Astrocyte (in vitro differentiated cells and primary cell): ENCODE measurements around the gene DYSF. TPM values are rescaled to one million over a fixed set of nuclear protein-coding genes. Genes with fewer than 3 reads are reported as not detected.
A peak's percentile ranks its signal among the peaks of the same experiment; 100 is the strongest.

Source experiments
- DNase-seq: peaks from one replicate; pipeline ENCODE4 v3.0.0-alpha.2; 2010; ENCODE audit warnings: low read depth
- FAIRE-seq: peaks from 2 replicates; lab custom pipeline; 2011; peaks lifted over from hg19 to GRCh38; lab: Jason Lieb, UNC
- H2AFZ ChIP-seq: 2 replicates; pipeline ENCODE4 v1.6.0; 2012; ENCODE audit warnings: low read depth, low read length, inconsistent platforms
- H3K27ac ChIP-seq: 2 replicates; pipeline ENCODE4 v1.5.1; 2011; ENCODE audit warnings: low read depth, low read length, inconsistent platforms
- H3K27me3 ChIP-seq: 2 replicates; pipeline ENCODE4 v1.6.0; 2011; ENCODE audit warnings: low read length, inconsistent platforms; ENCODE audit not compliant: insufficient read depth
- H3K36me3 ChIP-seq: 2 replicates; pipeline ENCODE4 v1.5.1; 2011; ENCODE audit warnings: low read length, inconsistent platforms; ENCODE audit not compliant: insufficient read depth
- H3K4me1 ChIP-seq: 2 replicates; pipeline ENCODE4 v1.5.1; 2011; ENCODE audit warnings: low read length, inconsistent platforms; ENCODE audit not compliant: insufficient read depth
- H3K4me2 ChIP-seq: 2 replicates; pipeline ENCODE4 v1.6.0; 2012; ENCODE audit warnings: low read length, inconsistent platforms
- H3K4me3 ChIP-seq: 2 replicates; pipeline ENCODE4 v1.5.1; 2011; ENCODE audit warnings: low read depth, mild to moderate bottlenecking, low read length, inconsistent platforms; ENCODE audit not compliant: insufficient read depth
- H3K79me2 ChIP-seq: 2 replicates; pipeline ENCODE4 v1.6.0; 2012; ENCODE audit warnings: mild to moderate bottlenecking, low read length, inconsistent platforms; ENCODE audit not compliant: insufficient read depth
- H3K9ac ChIP-seq: 2 replicates; pipeline ENCODE4 v1.6.0; 2012; ENCODE audit warnings: mild to moderate bottlenecking, low read length, inconsistent platforms
- H3K9me3 ChIP-seq: 2 replicates; pipeline ENCODE4 v1.5.1; 2012; ENCODE audit warnings: low read depth, mild to moderate bottlenecking, low read length, inconsistent platforms; ENCODE audit not compliant: insufficient read depth
- H4K20me1 ChIP-seq: 2 replicates; pipeline ENCODE4 v1.6.0; 2012; ENCODE audit warnings: low read length, inconsistent platforms; ENCODE audit not compliant: insufficient read depth
- H3K27ac Mint-ChIP-seq: one replicate; pipeline ENCODE4 v1.8.0; 2021; ENCODE audit warnings: mild to moderate bottlenecking, mixed read lengths; ENCODE audit not compliant: unreplicated experiment
- H3K27me3 Mint-ChIP-seq: one replicate; pipeline ENCODE4 v1.8.0; 2021; ENCODE audit warnings: low read depth, mixed read lengths; ENCODE audit not compliant: unreplicated experiment
- H3K36me3 Mint-ChIP-seq: one replicate; pipeline ENCODE4 v1.8.0; 2021; ENCODE audit warnings: low read depth, mixed read lengths; ENCODE audit not compliant: unreplicated experiment
- H3K4me1 Mint-ChIP-seq: one replicate; pipeline ENCODE4 v1.8.0; 2021; ENCODE audit warnings: low read depth, mixed read lengths; ENCODE audit not compliant: unreplicated experiment
- H3K4me3 Mint-ChIP-seq: one replicate; pipeline ENCODE4 v1.8.0; 2021; ENCODE audit warnings: mild to moderate bottlenecking, moderate library complexity, mixed read lengths; ENCODE audit not compliant: unreplicated experiment
- H3K9me3 Mint-ChIP-seq: one replicate; pipeline ENCODE4 v1.8.0; 2021; ENCODE audit warnings: mild to moderate bottlenecking, mixed read lengths; ENCODE audit not compliant: unreplicated experiment
- EZH2 ChIP-seq: IDR thresholded peaks from 2 replicates; pipeline ENCODE4 v1.6.1; 2012; ENCODE audit warnings: mild to moderate bottlenecking, low read length, inconsistent platforms; ENCODE audit not compliant: insufficient read depth
- total RNA-seq: library from RNA; stranded (reverse); gene quantifications from 2 replicates; pipeline ENCODE4 v1.2.1, GENCODE V29; 2021
- TF ChIP-seq, protein P1 (sequence below): IDR thresholded peaks from 2 replicates; pipeline ENCODE4 v1.5.1; 2011; ENCODE audit warnings: low read depth, mild to moderate bottlenecking, inconsistent platforms, low read length, moderate library complexity; ENCODE audit not compliant: insufficient read depth

DYSF gene
- total RNA-seq, 1 donor from 2014 or later: 123 TPM

DNA sequence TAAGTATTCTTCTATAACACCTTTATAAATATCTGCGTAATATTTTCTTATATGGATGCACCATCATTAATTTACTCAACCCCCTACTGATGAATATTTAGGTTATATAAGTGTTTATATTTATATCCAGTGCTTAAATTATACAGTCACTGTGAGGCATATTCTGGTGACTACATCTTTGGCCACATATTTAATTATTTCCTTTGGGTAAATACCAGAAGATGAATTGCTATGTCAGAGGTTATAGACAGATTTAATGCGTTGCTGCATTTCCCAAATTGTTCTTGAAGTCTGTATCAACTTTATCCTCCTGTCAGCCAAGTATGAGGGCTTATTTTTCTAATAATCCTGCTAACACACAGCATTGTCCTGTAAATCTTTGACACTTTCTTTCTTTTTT is 18.7 kb downstream of the DYSF start:
- H3K9ac ChIP-seq: no peak overlapping the region
- H3K27me3 Mint-ChIP-seq: no peaks in the 10 kb centered on the region
- no peaks in the 10 kb centered on the region for H3K9me3 ChIP-seq
- H3K4me1 Mint-ChIP-seq: peaks cover 62% of the 10 kb centered on the region
- peaks cover 16% of the 10 kb centered on the region for H3K4me1 ChIP-seq
- H3K36me3 Mint-ChIP-seq: peaks cover 21% of the 10 kb centered on the region
- no peak for TF ChIP-seq EZH2
- TF ChIP-seq, protein P1, sequence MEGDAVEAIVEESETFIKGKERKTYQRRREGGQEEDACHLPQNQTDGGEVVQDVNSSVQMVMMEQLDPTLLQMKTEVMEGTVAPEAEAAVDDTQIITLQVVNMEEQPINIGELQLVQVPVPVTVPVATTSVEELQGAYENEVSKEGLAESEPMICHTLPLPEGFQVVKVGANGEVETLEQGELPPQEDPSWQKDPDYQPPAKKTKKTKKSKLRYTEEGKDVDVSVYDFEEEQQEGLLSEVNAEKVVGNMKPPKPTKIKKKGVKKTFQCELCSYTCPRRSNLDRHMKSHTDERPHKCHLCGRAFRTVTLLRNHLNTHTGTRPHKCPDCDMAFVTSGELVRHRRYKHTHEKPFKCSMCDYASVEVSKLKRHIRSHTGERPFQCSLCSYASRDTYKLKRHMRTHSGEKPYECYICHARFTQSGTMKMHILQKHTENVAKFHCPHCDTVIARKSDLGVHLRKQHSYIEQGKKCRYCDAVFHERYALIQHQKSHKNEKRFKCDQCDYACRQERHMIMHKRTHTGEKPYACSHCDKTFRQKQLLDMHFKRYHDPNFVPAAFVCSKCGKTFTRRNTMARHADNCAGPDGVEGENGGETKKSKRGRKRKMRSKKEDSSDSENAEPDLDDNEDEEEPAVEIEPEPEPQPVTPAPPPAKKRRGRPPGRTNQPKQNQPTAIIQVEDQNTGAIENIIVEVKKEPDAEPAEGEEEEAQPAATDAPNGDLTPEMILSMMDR: no peak
- H3K27me3 ChIP-seq: peaks cover 4% of the 10 kb centered on the region
- no peak overlapping the region for H3K4me2 ChIP-seq
- no peak for FAIRE-seq
- H2AFZ ChIP-seq: no peak overlapping the region
- no peak for DNase-seq
- no peaks in the 10 kb centered on the region for H3K79me2 ChIP-seq
- peak overlapping the region; percentile 91 for H3K27ac Mint-ChIP-seq
- H3K9me3 Mint-ChIP-seq: no peaks in the 10 kb centered on the region
- peak overlapping the region; percentile 50 for H3K27ac ChIP-seq
- H3K36me3 ChIP-seq: no peaks in the 10 kb centered on the region
- H3K4me3 ChIP-seq: no peak overlapping the region
- H4K20me1 ChIP-seq: no peaks in the 10 kb centered on the region
- H3K4me3 Mint-ChIP-seq: no peak overlapping the region

GRCh38 chr2:71473346-71474031 is 20.1 kb downstream of the DYSF start:
- no peak overlapping the region for H3K9ac ChIP-seq
- H3K4me3 Mint-ChIP-seq: no peak overlapping the region
- H3K4me3 ChIP-seq: no peak overlapping the region
- FAIRE-seq: no peak
- H3K79me2 ChIP-seq: no peaks in the 10 kb centered on the region
- H3K9me3 Mint-ChIP-seq: no peaks in the 10 kb centered on the region
- no peak for DNase-seq
- H3K9me3 ChIP-seq: no peaks in the 10 kb centered on the region
- H4K20me1 ChIP-seq: no peaks in the 10 kb centered on the region
- H3K36me3 ChIP-seq: no peaks in the 10 kb centered on the region
- TF ChIP-seq, protein P1: no peak
- TF ChIP-seq EZH2: no peak
- H3K27ac ChIP-seq: no peak overlapping the region
- H3K4me2 ChIP-seq: peak overlapping the region; percentile 26
- peaks cover 3% of the 10 kb centered on the region for H3K27me3 ChIP-seq
- H3K4me1 Mint-ChIP-seq: peaks cover 53% of the 10 kb centered on the region
- peak overlapping the region; percentile 65 for H3K27ac Mint-ChIP-seq
- no peak overlapping the region for H2AFZ ChIP-seq
- H3K4me1 ChIP-seq: peaks cover 9% of the 10 kb centered on the region
- H3K36me3 Mint-ChIP-seq: peaks cover 21% of the 10 kb centered on the region
- H3K27me3 Mint-ChIP-seq: no peaks in the 10 kb centered on the region

GRCh38 chr2:71474116-71474743 is 20.9 kb downstream of the DYSF start:
- Mint-ChIP-seq H3K4me3 (no peak overlapping the region), H3K27me3 (no peaks in the 10 kb centered on the region), H3K4me1 (peaks cover 46% of the 10 kb centered on the region), H3K27ac (peak overlapping the region; percentile 35), H3K36me3 (peaks cover 23% of the 10 kb centered on the region), H3K9me3 (peaks cover under 1% of the 10 kb centered on the region)
- Histone ChIP-seq H3K27me3 (no peaks in the 10 kb centered on the region), H4K20me1 (no peaks in the 10 kb centered on the region), H3K79me2 (no peaks in the 10 kb centered on the region), H3K27ac (no peak overlapping the region), H3K4me3 (no peak overlapping the region), H3K4me1 (peaks cover 9% of the 10 kb centered on the region), H3K9ac (no peak overlapping the region), H3K4me2 (no peak overlapping the region), H3K36me3 (no peaks in the 10 kb centered on the region), H2AFZ (no peak overlapping the region), H3K9me3 (no peaks in the 10 kb centered on the region)
- no peak for TF ChIP-seq EZH2
- TF ChIP-seq, protein P1: no peak
- DNase-seq: no peak
- FAIRE-seq: no peak
